BJ (cell line): ENCODE data around the gene NTSR1. TPM values are rescaled to one million over a fixed set of nuclear protein-coding genes. Genes with fewer than 3 reads are reported as not detected.

Source experiments
- CTCF ChIA-PET: fragments of 350-600 bp; formaldehyde crosslinking; extraction: SDS; loops from one replicate; lab custom pipeline; 2021; ENCODE audit warnings: antibody characterized with exemption, inconsistent platforms; lab: Yijun Ruan, JAX
- POLR2A ChIA-PET: fragments of 300-600 bp; sonication (Branson Sonifier 250); formaldehyde crosslinking; extraction: SDS; loops from one replicate; lab custom pipeline; 2021; ENCODE audit warnings: antibody characterized with exemption; lab: Charles Lee
- DNase-seq: peaks from one replicate; pipeline ENCODE4 v3.0.0-alpha.2; 2011; ENCODE audit warnings: low read depth
- H3K27me3 ChIP-seq: 2 replicates; pipeline ENCODE4 v1.6.0; 2011; ENCODE audit warnings: low read length; ENCODE audit not compliant: control insufficient read depth, insufficient read depth
- H3K36me3 ChIP-seq: 2 replicates; pipeline ENCODE4 v1.5.1; 2011; ENCODE audit warnings: low read length; ENCODE audit not compliant: control insufficient read depth, insufficient read depth
- H3K4me3 ChIP-seq: 2 replicates; pipeline ENCODE4 v1.5.1; 2011; ENCODE audit warnings: low read depth, mild to moderate bottlenecking, control low read depth, low read length
- CTCF ChIP-seq: IDR thresholded peaks from 2 replicates; pipeline ENCODE4 v1.5.1; 2011; ENCODE audit warnings: low read depth, mild to moderate bottlenecking, control low read depth, inconsistent platforms, low read length, moderate library complexity; ENCODE audit not compliant: insufficient read depth
- polyA plus RNA-seq: library from polyadenylated mRNA; depleted of rRNA; stranded (reverse); fragments of >200 nt; gene quantifications from 2 replicates; pipeline ENCODE4 v1.2.3, GENCODE V29; 2011

The NTSR1 gene
- polyA plus RNA-seq, 1 experiment: 0.05 TPM

- ChIA-PET POLR2A (no interaction called here), CTCF (interaction anchor here (2.6 kb wide), 1 partner anchor 15 kb away, joined by 7 read pairs; no protein-coding TSS in a partner anchor)
- H3K27me3 ChIP-seq: peaks cover 4% of the 10 kb centered on the region
- H3K36me3 ChIP-seq: no peaks in the 10 kb centered on the region
- no peak for DNase-seq
- H3K4me3 ChIP-seq: no peak overlapping the region
- TF ChIP-seq CTCF: no peak
Observed at GRCh38 chr20:62776035-62776691, 67.5 kb downstream of the NTSR1 start.

- Histone ChIP-seq H3K4me3 (no peak overlapping the region), H3K27me3 (peaks cover 4% of the 10 kb centered on the region), H3K36me3 (no peaks in the 10 kb centered on the region)
- no peak for DNase-seq
- no peak for TF ChIP-seq CTCF
- ChIA-PET POLR2A (no interaction called here), CTCF (interaction anchor here (2.6 kb wide), 1 partner anchor 14 kb away, joined by 7 read pairs; no protein-coding TSS in a partner anchor)
Observed at GRCh38 chr20:62776692-62777527, 68.3 kb downstream of the NTSR1 start.

- Histone ChIP-seq H3K27me3 (peaks cover 4% of the 10 kb centered on the region), H3K4me3 (no peak overlapping the region), H3K36me3 (no peaks in the 10 kb centered on the region)
- ChIA-PET CTCF (no interaction called here), POLR2A (no interaction called here)
- no peak for TF ChIP-seq CTCF
- no peak for DNase-seq
Observed at GRCh38 chr20:62777528-62777830, 68.8 kb downstream of the NTSR1 start.

- Histone ChIP-seq H3K36me3 (no peaks in the 10 kb centered on the region), H3K27me3 (peaks cover 4% of the 10 kb centered on the region), H3K4me3 (no peak overlapping the region)
- no peak for DNase-seq
- CTCF ChIA-PET: no interaction called here
- POLR2A ChIA-PET: no interaction called here
- no peak for TF ChIP-seq CTCF
Observed at GRCh38 chr20:62778058-62778457, 69.4 kb downstream of the NTSR1 start.

- no peaks in the 10 kb centered on the region for H3K36me3 ChIP-seq
- ChIA-PET POLR2A (no interaction called here), CTCF (no interaction called here)
- no peak for DNase-seq
- no peak overlapping the region for H3K4me3 ChIP-seq
- TF ChIP-seq CTCF: no peak
- peaks cover 2% of the 10 kb centered on the region; the same call in 1 of the 2 replicates for H3K27me3 ChIP-seq
Observed at GRCh38 chr20:62778601-62779416, 70.2 kb downstream of the NTSR1 start.
